ENCODE data around the gene DBH.

DBH gene

GRCh38 chr9:133689151-133689763, 53.1 kb downstream of the DBH start:
- DNase-seq (ENCODE audit: low spot score), result no peak
- TF ChIP-seq CTCF (IDR thresholded peaks at IDR 0.05), result no peak
- H3K4me3 ChIP-seq, result no peak overlapping the region
- H3K27ac ChIP-seq, result no peak overlapping the region

GRCh38 chr9:133690081-133690561, 54.0 kb downstream of the DBH start:
- no peak overlapping the region for H3K27ac ChIP-seq

GRCh38 chr9:133691191-133691590, 55.0 kb downstream of the DBH start:
- no peak for DNase-seq (ENCODE audit: low spot score)
- no peak overlapping the region for H3K4me3 ChIP-seq
- no peak overlapping the region for H3K27ac ChIP-seq
- TF ChIP-seq CTCF (IDR thresholded peaks at IDR 0.05), result no peak

More at GRCh38 chr9:133690081-133690561, 54.0 kb downstream of the DBH start:
- DNase-seq (ENCODE audit: low spot score), result no peak
- TF ChIP-seq CTCF (IDR thresholded peaks at IDR 0.05), result no peak
- no peak overlapping the region for H3K4me3 ChIP-seq

- TF ChIP-seq CTCF (IDR thresholded peaks at IDR 0.05), result no peak
- Histone ChIP-seq H3K27ac (no peak overlapping the region), H3K4me3 (no peak overlapping the region)
- no peak for DNase-seq (ENCODE audit: low spot score)
Observed at GRCh38 chr9:133691626-133692363, 55.6 kb downstream of the DBH start.

- H3K4me3 ChIP-seq, result no peak overlapping the region
- no peak for DNase-seq (ENCODE audit: low spot score)
- H3K27ac ChIP-seq, result no peak overlapping the region
- TF ChIP-seq CTCF (IDR thresholded peaks at IDR 0.05), result no peak
Observed at GRCh38 chr9:133692364-133692985, 56.3 kb downstream of the DBH start.

- DNase-seq (ENCODE audit: low spot score), result no peak
- no peak for TF ChIP-seq CTCF (IDR thresholded peaks at IDR 0.05)
- no peak overlapping the region for H3K27ac ChIP-seq
- no peak overlapping the region for H3K4me3 ChIP-seq
Observed at GRCh38 chr9:133693116-133693515, 57.0 kb downstream of the DBH start.
